ENCODE measurements around the gene LCN10. TPM values are rescaled to one million over a fixed set of nuclear protein-coding genes. Genes with fewer than 3 reads are reported as not detected.
"Not testable (repeated sequence)": the region's sequence is repeated elsewhere in the genome, so short reads cannot be mapped to it uniquely, and the experiment has no call there.

LCN10 gene
- 1 to 10 TPM in 2 of 3 donors, under 1 TPM in 1; 0.93 to 2.3 (median 1.2) TPM for polyA plus RNA-seq (ENCODE audit: insufficient read length in 3 of 3)

DNA sequence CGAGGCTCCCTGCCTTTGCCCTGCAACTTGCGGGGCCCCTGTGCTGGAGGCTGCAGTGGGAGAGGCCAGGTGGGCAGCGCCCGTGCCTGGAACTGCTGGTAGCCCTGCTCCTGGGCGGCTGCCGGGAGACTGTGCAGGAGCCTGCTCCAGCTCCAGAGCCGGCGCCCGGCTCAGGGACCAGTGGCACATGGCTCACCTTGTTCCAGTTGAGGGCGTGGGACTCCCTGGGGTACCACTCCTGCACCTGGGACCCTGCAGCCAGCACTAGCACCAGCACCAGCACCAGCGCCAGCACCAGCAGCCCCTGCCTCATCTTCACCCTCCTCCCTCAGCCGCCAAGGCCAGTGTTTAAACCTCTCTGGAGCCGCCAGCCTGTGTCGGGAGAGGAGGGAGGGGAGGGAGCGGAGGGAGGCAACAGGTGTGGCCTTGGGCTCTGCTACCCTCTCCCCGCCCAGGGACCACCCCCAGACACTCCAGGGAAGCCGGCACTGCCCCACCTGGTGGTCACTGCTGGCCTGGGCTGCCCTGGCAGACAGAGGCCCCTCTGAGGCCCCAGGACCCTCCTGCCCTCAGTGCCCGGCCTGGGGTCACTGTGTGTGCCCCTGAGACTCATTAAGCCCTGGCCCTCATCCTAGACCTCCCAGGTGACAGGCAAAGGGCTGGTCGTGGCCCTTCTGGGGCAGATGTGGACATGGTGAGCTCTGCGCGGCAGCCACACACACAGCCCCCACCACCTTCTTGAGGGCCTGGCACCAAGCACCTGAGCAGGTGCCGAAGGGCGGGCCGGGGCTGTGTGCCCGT, at the start of gene LCN10:
TSS of gene LCN10 (minus strand) at position 350 of the 801 bp plus-strand sequence. CDS start at position 313, 37 bp downstream.
- DNase-seq (ENCODE audit: low read depth in 3 of 3, low spot score in 2 of 3) = no peak

DNA sequence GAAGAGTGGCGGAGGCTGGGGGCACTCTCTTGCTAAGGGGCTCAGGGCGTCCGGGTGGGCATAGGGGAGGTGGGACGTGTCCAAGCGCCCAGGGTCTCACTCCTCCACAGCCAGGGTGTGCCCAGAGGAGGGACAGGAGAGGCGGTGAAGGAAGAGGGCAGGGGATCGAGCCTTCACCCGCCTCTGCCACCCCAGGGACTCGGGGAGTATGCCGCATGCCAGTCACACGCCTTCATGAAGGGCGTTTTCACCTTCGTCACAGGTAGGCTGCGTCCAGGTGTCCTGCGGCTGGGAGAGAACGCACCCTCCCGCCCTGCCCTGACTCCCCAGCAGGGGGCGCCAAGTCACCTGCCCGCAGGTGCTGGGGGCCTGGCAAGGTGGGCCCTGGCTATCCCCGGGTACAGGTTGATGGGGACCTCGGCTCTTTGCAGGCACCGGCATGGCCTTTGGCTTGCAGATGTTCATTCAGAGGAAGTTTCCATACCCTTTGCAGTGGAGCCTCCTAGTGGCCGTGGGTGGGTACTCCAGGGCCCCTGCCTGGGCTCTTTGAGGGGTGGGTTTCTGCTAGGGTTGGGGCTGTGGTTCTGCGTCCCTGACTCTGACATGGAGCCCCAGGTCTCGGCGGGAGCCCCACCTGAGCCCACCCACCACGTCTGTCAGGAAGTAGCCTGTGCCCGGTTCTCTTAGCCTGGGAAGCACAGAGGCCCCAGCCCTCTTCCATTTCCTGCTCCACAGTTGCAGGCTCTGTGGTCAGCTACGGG, 49.0 kb upstream of the LCN10 start:
- DNase-seq (ENCODE audit: low read depth in 3 of 3, low spot score in 2 of 3) = no peak

DNA sequence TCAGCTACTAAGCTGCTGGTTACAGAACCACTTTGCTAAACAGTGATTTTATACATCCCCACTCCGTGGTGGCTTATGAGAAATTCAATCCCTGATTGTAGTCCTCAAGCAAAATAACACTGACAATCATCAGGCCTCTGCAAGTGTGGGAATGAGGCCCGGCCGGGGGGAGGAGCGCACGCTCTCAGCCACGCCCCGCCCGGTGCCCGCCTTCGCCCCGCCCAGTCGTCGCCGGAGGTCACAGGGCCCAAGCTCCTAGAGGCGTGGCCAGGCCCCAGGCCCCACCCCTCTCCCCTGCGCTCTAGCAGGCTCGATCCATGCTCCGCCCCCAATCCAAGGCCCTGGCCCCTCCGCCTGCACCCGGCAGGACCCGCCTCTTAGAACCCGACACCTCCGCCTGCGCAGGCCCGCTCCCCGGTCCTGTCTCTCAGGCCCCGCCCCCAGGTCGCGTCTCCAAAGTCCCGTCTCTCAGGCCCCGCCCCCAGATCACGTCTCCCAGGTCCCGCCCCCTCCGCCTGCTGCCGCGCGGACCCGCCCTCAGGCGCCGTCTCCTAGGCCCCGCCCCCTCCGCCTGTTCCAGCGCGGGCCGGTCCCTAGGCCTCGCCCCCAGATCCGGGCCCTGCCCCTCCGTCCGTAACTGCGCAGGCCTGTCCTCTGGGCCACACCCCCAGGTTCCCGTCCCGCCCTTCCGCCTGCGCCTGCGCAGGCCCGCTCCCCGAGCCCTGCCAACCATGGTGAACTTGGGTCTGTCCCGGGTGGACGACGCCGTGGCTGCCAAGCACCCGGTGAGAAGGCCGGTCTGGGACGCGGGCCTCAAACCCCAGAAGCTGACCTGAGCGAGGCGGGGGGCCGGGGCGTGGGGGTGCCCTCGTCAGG, 48.1 kb upstream of the LCN10 start, which contains the start of gene TMEM141:
TSS of gene TMEM141 (plus strand) at position 705 of the 876 bp plus-strand sequence. CDS start at position 732, 27 bp downstream.
- peak; percentile 94 to 98 (median 97) for DNase-seq (ENCODE audit: low read depth in 3 of 3, low spot score in 2 of 3)

DNA sequence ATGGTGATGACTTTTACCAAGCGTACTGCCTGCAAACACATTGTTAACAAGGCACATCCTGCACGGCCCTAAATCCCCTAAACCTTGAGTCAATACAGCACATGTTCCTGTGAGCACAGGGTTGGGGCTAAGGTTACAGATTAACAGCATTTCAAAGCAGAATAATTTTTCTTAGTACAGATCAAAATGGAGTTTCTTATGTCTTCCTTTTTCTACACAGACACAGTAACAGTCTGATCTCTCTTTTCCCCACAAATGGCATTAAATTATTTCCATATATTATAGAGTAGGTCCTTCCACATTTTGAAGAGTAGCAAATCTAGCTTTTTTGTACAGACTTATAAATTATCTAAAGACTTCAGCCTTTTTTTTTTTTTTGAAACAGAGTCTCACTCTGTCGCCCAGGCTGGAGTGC, 46.8 kb upstream of the LCN10 start:
- DNase-seq (ENCODE audit: low read depth in 3 of 3, low spot score in 2 of 3) = no peak

DNA sequence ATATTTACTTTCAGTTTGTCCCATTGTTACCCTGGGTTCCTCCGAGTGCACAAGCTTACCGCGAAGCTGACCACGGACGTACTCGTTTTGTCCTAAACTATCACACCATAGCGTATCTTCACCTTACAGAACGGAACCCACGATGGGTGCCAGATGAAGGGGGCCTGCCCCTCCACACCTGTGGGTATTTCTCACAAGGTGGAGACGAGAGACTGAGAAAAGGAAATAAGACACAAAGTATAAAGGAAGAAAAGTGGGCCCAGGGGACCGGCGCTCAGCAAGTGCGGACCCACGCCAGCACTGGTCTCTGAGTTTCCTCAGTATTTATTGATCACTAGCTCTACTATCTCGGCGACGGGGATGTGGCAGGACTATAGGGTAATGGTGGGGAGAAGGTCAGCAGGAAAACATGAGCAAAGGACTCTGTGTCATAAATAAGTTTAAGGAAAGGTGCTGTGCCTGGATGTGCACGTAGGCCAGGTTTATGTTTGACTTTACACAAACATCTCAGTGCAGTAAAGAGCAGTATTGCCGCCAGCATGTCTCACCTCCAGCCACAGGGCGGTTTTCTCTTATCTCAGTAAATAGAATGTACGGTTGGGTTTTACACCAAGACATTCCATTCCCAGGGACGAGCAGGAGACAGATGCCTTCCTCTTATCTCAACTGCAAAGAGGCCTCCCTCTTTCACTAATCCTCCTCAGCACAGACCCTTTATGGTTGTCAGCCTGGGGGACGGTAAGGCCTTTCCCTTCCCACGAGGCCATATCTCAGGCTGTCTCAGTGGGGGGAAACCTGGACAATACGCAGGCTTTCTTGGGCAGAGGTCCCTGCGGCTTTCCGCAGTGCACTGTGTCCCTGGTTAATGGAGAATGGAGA, 46.1 kb upstream of the LCN10 start:
- DNase-seq (ENCODE audit: low read depth in 3 of 3, low spot score in 2 of 3) = not testable (repeated sequence)

DNA sequence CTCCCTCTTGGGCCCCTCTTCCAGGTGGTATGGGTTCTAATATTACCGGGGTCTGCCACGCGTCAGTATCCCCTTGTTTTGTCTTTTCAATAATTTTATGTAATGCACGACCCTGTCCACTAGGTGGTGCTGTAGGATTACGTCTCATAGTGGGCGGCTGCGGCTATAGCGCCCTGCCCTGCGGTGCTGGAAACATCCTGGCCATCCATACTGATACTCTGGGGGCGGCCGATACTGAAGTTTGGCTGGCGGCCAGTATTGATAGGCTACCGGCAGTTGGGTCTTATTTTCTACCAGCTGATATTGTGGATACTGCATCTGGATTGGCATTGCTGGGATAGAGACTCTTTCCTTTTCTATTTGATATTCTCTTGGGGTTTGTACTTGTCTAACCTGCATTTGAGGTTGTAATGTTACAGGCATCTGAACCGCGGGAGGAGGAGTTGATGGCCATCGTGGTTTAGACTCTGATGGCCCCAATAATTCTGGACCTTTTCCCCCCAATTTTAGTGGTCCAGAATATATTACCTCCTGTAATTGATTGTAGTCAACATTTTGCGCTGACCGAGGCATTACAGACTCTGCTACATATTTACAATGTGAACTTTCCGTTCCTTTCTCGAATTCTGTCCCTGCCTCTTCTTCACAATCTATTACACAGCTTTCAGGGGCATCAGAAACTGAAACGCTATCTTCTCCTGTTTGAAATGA, 45.1 kb upstream of the LCN10 start:
- no peak for DNase-seq (ENCODE audit: low read depth in 3 of 3, low spot score in 2 of 3)

DNA sequence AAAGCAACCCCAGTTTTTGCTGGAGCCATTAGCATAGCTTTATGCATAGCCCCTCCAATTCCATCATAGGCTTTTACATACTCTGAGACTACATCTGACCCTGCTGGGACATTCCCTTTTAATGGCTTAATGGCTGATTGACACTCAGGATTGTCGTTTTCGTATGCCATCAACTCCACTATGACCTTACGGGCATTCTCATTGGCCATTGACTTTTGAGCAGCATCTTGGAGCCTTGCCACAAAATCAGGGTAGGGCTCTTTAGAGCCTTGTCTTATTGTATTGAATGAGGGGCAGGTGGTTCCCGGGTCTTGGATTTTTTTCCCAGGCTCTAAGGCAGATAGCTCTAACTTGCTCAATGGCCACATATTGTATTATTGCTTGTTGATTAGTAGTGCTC, 44.2 kb upstream of the LCN10 start:
- not testable (repeated sequence) for DNase-seq (ENCODE audit: low read depth in 3 of 3, low spot score in 2 of 3)

DNA sequence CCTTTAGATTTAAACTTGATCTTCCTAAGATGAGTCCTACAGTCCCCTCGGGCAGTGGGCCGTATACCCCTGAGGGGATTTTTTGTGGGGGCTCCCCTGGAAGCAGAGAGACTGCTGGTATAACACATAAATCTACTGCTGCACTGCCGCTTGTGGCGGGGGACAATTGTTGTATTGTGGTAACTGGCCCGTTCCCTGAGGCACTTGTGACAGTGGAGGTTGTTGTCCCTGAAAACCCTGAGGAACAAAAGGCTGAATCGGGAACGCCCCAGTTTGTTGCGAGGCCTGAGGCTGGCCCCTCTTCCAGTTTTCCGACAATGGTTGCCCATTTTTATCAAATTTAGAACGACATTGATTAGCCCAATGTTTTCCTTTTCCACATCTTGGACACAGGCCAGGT, 43.7 kb upstream of the LCN10 start:
- DNase-seq (ENCODE audit: low read depth in 3 of 3, low spot score in 2 of 3) = no peak

DNA sequence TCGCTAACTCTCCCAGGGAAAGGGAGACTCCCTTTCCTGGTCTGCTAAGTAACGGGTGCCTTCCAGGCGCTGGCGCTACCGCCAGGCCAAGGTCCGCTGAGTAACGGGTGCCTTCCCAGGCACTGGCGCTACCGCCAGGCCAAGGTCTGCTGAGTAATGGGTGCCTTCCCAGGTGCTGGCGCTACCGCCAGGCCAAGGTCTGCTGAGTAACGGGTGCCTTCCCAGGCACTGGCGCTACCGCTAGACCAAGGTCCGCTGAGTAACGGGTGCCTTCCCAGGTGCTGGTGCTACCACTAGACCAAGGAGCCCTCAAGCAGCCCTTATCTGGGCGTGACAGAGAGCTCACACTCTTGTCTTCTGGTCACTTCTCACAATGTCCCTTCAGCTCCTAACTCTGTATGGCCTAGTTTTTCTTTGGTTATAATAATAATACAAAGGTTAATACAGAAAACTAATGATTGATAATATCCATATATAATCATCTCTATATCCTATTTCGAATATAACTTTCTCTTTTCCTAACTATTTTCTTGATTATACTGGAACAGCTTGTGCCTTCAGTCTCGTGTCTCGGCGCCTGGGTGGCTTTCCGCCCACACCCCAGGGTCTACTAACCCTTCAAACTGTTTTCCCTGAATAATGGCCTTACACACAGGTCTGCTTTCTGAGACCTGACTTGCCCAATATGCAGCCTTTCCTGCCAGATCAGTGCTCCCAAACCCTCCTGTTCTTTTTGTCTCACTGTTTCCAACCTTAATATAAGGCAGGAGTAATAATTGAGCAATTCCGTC, 43.0 kb upstream of the LCN10 start:
- DNase-seq (ENCODE audit: low read depth in 3 of 3, low spot score in 2 of 3) = not testable (repeated sequence)

DNA sequence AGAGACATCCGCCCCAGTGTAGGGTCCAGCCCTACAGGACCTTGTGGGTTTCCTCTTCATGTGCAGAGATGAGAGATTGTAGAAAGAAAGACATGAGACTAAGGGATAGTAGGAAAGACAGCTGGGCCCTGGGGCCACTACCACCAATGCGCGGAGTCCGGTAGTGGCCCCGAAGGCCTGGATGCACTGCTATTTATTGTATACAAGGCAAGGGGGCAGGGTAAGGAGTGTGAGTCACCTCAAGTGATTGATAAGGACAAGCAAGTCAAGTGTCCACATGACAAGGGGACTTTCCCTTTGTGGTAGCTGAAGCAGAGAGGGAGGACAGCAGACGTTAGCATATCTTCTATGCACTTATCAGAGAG, 42.2 kb upstream of the LCN10 start:
- no peak for DNase-seq (ENCODE audit: low read depth in 3 of 3, low spot score in 2 of 3)

DNA sequence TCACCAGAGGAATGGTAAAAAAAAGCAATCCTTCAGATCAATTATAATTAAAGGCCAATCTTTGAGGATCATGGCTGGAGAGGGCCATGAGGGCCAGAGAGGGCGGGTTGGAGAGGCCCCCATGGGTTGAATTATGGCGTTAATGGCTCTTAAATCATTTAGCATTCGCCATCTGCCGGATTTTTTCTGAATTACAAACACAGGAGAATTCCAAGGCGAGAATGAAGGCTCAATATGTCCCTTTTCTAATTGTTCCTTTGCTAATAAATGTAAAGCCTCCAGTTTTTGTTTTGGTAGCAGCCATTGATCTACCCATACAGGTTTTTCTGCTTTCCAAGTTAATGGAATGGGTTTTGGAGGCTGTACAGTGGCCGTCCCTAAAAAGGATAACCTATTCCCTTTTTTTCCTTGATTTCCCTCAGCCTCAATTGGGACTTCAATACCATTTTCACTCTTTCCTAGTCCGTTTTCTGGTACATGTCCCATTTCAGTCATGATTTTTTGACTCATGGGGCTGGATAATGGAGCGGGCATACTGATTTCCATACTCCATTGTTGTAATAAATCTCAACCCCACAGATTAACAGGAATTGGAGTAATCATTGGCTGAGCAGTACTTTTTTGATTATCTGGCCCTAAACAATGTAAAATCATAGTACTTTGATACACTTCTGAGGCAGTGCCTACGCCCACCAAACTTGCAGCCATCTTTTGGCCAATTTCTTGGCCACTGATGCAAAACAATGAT, 41.7 kb upstream of the LCN10 start:
- no peak for DNase-seq (ENCODE audit: low read depth in 3 of 3, low spot score in 2 of 3)

DNA sequence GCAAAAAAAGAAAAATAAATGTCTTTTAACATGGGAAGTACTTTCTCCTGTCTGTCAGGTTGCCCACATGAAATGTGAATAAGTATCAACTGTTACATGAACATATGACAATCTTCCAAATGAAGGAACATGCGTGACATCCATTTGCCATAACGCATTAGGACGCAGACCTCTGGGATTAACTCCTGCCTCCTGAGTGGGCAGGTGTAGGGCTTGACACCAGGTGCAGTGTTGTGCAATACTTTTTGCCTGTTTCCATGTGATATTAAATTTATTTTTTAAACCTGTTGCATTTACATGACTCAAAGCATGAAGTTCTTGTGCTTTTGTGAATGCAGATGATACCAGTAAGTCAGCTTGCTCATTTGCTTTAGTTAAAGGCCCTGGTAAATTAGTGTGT, 39.7 kb upstream of the LCN10 start:
- DNase-seq (ENCODE audit: low read depth in 3 of 3, low spot score in 2 of 3) = no peak

DNA sequence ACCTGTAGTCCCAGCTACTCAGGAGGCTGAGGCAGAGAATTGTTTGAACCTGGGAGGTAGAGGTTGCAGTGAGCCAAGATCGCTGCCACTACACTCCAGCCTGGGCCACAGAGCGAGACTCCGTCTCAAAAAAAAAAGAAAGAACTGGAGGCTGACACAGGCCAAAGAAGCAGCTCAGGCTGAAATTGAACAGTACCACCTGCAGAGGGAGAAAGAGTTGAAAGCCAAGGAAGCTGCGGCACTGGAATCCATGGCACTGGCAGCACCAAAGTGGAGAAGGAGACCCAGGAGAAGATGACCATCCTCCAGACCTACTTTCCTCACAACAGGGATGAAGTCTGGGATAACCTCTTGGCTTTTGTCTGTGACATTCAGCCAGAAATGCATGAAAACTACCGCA, 37.1 kb upstream of the LCN10 start:
- no peak for DNase-seq (ENCODE audit: low read depth in 3 of 3, low spot score in 2 of 3)

DNA sequence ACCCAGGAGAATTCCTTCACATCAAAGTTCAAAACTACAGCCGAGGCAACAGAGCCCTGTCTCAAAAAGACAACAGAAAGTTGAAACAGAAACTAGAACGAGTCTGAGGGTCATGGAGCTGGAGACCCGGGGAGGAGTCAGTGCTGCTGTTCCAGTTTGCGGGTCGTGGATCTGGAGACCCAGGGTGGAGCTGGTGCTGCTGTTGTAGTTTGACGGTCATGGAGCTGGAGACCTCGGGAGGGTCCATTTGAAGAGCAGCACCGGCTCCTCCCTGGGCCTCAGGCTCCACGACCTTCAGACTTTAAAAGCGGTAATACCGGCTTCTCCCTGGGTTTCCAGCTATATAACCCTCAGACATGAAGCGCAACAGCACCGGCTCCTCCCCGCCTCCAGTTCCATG, 34.6 kb upstream of the LCN10 start:
- no peak for DNase-seq (ENCODE audit: low read depth in 3 of 3, low spot score in 2 of 3)

DNA sequence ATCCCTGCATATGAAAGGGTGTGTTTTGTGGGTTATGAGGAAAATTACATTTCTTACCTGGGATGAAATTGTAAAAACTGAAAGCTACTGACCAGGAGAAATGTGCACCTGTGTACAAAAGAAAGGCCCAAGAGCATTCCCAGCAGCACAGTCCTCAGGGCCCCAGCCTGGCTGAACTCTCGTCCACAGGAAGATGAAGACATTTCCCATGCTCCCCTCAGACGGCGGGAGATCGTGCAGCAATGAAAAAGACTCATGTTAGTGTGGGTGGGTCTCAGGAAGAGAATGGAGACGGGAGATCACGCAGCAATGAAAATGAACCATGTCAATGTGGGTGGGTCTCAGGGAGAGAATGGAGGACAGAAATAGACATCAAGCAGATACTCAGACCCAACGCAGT, 34.2 kb upstream of the LCN10 start:
- DNase-seq (ENCODE audit: low read depth in 3 of 3, low spot score in 2 of 3) = no peak

DNA sequence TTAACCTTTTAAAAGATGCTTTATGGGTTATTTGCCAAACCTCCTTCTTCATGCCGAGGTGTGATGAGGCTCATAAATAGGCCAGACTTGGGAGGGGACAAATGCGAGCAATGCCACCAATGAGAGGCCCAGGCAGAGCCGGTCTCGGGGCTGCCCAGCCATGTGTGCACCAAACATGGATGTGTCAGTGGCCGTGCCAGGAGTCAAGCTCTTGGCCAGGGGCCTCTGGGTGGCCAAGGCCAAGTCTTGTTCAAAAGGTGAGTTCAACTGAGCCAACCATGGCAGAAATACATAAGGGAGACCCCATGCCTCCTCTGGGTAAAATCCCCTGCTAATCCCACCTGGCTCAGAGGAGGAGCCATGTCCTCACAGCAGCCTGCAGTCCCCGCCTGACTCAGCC, 32.5 kb upstream of the LCN10 start:
- no peak for DNase-seq (ENCODE audit: low read depth in 3 of 3, low spot score in 2 of 3)

DNA sequence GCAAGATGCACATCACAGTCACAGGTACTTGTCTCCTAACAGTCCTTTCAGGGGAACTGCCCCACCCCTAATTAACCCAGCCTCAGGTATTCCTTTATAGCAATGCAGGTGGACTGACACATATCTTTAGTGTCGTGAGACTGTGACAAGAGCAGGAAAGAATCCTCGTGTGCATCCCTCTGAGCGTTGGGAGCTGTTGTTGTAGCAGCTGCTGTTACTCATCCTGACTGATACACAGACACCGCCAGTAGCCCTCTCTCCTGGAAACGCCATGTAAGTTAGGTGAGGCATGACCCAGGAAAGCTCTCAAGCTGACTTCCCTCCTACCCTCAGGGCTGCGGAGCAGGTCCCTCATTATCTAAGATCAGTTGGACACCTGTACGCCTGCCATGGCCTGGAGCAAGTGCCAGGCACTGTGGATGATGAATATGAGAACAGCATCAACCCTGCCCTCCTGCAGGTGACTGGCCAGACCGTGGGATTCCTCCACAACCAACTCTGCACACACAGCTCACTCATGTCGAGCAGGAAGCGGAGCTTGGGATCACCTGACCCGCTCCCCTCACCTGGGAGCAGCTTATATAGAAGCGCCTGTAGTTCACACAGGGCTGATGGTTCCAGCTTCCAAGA, 31.8 kb upstream of the LCN10 start:
- DNase-seq (ENCODE audit: low read depth in 3 of 3, low spot score in 2 of 3) = no peak

Data from right renal cortex interstitium (tissue), 3 donors.